Thoracic aorta (tissue), 2 donors: ENCODE results near the gene PTPRN2. TPM values are rescaled to one million over a fixed set of nuclear protein-coding genes. Genes with fewer than 3 reads are reported as not detected.

Experiments
- ATAC-seq: fragments of 150-250 bp; one replicate; pipeline ENCODE4 v1.8.0; 2017; ENCODE audit warnings: low read depth; ENCODE audit not compliant: insufficient number of reproducible peaks, low FRiP score
- DNase-seq: peaks from one replicate; pipeline ENCODE4 v3.0.0-alpha.2; 2020; ENCODE audit warnings: low spot score
- H3K27ac ChIP-seq, 2 donors: fragments of 200-600 bp; sonication (generic); 1 replicate in 1 of 2; 2 replicates in 1 of 2; pipeline ENCODE4 v1.5.1; 2016; ENCODE audit warnings: mild to moderate bottlenecking in 2 of 2, moderate library complexity in 2 of 2
- H3K27me3 ChIP-seq: fragments of 200-600 bp; sonication (generic); replicated peaks from 2 replicates; pipeline ENCODE4 v1.6.0; 2016; ENCODE audit warnings: mild to moderate bottlenecking; ENCODE audit not compliant: insufficient read depth
- H3K36me3 ChIP-seq: fragments of 200-600 bp; sonication (generic); one replicate; pipeline ENCODE4 v1.5.1; 2016
- H3K4me1 ChIP-seq, 2 donors: fragments of 200-600 bp; sonication (generic); 1 replicate in 1 of 2; 2 replicates in 1 of 2; pipeline versions ENCODE4 v1.5.1 to v1.6.0; 2016; ENCODE audit warnings: low read depth in 2 of 2, mild to moderate bottlenecking in 1 of 2; ENCODE audit not compliant: control insufficient read depth in 1 of 2
- H3K4me3 ChIP-seq: fragments of 200-600 bp; sonication (generic); 2 replicates; pipeline ENCODE4 v1.5.1; 2016; ENCODE audit warnings: mild to moderate bottlenecking
- H3K9me3 ChIP-seq: fragments of 200-600 bp; sonication (generic); 2 replicates; pipeline ENCODE4 v1.5.1; 2016
- total RNA-seq, 2 donors: library from RNA; depleted of rRNA; stranded (reverse); fragments of >200 nt; gene quantifications; one replicate each; pipeline versions ENCODE4 v1.1.0 to v1.2.3, GENCODE V29; 2016
- TF ChIP-seq, protein P1 (sequence below): fragments of 200-600 bp; sonication (generic); IDR thresholded peaks from one replicate; pipeline ENCODE4 v1.5.1; 2019; ENCODE audit warnings: antibody characterized with exemption

The PTPRN2 gene
- total RNA-seq, 2 donors from 2014 or later, result 2.2 to 3.1 TPM

DNA sequence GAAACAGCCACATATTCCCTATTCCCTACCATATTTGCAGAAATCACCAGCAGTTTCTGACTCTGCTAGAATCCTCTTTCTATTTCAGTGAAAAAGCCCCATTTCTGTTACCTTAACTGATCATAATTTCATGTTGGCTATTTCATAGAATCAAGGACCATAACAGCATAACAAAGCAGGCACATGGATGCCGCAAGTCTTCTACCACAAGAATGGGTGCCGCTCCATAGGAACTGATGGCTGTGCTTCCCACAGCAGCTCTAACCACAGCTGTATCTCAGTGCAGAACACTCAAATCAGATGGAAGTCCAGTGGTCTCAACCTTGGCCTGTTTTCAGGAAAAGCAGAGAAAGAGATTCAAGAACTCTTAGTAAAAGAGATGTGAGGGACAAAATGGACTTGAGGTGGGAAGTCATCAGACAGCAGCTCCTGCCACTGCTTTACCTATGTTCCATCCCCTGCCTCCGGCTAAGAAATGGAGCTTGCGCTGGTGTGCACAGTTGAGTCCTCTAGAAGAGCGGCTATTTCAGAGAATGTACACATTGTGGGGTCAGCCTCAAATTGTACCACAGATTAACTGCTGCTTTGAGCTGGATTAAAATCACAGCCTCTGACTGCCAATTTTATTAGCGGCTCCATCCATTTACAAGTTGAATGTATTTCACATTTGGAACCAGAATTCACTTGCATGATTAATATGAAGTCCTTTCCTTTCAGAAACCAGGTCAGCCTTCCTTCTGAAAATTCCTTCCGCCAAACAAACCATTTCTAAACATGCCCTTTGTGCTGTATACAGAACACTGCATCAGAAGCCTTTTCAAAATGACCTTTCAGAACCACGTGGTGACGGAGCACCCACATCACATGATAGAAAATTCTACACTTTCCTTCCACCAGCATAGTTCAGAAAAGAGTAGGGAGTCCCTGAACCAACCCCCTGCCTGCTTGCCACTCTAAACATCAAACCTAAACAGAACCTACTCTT, 7.7 kb downstream of the PTPRN2 start:
- no peak overlapping the region for H3K4me3 ChIP-seq
- H3K9me3 ChIP-seq, result peaks cover 13% of the 10 kb centered on the region
- DNase-seq, result no peak
- H3K4me1 ChIP-seq, result no peaks in the 10 kb centered on the region
- no peak for ATAC-seq
- H3K27me3 ChIP-seq, result no peaks in the 10 kb centered on the region
- TF ChIP-seq, protein P1, sequence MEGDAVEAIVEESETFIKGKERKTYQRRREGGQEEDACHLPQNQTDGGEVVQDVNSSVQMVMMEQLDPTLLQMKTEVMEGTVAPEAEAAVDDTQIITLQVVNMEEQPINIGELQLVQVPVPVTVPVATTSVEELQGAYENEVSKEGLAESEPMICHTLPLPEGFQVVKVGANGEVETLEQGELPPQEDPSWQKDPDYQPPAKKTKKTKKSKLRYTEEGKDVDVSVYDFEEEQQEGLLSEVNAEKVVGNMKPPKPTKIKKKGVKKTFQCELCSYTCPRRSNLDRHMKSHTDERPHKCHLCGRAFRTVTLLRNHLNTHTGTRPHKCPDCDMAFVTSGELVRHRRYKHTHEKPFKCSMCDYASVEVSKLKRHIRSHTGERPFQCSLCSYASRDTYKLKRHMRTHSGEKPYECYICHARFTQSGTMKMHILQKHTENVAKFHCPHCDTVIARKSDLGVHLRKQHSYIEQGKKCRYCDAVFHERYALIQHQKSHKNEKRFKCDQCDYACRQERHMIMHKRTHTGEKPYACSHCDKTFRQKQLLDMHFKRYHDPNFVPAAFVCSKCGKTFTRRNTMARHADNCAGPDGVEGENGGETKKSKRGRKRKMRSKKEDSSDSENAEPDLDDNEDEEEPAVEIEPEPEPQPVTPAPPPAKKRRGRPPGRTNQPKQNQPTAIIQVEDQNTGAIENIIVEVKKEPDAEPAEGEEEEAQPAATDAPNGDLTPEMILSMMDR, result no peak
- H3K36me3 ChIP-seq, result no peaks in the 10 kb centered on the region
- no peak overlapping the region for H3K27ac ChIP-seq

DNA sequence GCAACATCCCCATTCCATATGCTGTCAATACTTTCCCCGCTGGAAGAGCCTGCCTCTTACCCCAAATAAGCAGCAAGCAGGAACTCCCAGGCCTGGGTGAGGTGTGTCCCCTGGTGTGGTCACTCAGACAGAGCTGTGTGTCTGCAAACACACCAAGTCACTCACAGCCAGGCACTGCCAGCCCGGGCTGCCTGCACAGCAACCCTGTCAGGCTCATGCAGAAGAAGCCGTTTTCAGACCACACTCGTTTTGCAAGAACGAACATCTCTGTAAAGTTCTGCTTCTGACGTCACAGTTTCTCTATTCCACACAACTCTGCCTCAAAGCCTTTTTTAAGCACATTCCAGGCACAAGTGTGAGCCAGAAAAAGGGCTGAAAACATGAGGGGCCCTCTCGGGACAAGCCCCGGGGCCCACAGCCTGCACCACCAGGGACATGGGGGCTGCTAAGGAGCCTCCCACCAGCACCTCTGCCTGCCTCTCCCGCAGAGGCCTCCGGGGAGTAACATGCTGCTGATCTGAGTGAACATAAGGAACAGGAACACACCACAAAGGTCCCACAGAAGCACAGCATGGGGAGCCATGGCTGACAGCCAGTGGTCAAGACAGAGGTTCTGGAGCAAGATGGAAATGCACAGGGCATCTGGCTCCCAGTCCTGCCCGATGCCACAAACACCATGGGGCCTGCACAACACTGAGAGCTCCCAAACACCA, 11.4 kb downstream of the PTPRN2 start:
- DNase-seq (no peak), ATAC-seq (no peak)
- Histone ChIP-seq H3K4me3 (no peak overlapping the region), H3K36me3 (no peaks in the 10 kb centered on the region), H3K9me3 (peaks cover 13% of the 10 kb centered on the region), H3K27ac (no peak overlapping the region), H3K27me3 (no peaks in the 10 kb centered on the region), H3K4me1 (no peaks in the 10 kb centered on the region)
- TF ChIP-seq, protein P1, result no peak

DNA sequence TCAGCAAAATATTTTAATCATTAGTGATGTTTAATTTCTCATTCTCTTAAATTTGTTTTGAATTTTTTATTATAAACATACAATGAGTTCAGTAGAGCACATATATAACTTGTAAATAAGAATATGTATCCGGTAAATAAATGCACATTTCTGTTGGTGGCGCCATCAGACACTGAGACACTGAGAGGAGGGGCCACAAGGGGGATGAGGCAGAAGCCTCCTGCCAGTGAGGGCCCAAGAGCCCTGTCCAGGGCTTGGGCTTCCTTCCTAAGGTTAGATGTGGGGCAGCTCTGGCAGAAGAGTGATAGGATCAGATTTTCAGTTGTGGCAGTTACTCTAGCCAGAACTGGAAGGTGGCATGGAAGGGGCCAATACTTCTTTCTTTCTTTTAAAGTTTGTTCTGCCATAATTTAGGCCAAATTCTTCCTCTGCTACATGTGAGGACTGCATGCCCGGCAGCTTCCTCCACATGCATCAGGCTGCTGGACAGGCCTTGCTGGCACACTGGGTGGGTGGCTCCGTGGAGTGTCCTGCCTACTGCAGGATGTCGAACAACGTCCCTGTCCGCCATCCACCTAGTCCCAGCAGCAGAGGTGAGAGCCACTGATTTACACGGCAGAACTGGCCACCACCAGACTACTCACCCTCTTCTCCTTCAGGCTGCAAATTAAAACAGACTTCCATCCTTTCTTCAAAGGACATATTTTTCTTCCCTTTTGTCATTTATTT, 13.2 kb downstream of the PTPRN2 start:
- ATAC-seq (no peak), DNase-seq (no peak)
- TF ChIP-seq, protein P1, result no peak
- no peaks in the 10 kb centered on the region for H3K36me3 ChIP-seq
- H3K4me1 ChIP-seq, result no peaks in the 10 kb centered on the region
- H3K27me3 ChIP-seq, result no peaks in the 10 kb centered on the region
- no peak overlapping the region for H3K4me3 ChIP-seq
- H3K9me3 ChIP-seq, result peaks cover 3% of the 10 kb centered on the region
- no peak overlapping the region for H3K27ac ChIP-seq

DNA sequence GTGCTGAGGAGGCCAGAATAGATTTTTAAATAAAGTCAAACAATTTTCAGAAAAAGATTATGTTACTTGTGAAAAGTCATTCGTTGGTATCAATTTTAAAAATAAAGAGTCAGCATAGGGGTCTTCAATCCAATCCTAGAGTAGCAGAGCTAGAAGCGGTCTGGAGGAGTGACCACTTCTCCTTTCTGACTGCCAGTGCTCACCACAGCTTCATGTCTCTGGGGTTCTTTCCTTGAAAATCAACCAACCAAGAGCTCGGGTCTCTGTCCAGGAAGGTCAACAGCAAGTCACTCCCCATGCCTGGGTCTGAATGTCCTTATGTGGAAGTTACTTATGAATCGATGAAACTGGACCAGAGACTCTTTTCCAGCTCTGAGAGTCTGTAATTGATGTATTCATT, 14.3 kb downstream of the PTPRN2 start:
- TF ChIP-seq, protein P1, result no peak
- H3K27ac ChIP-seq, result no peak overlapping the region
- H3K4me1 ChIP-seq, result no peaks in the 10 kb centered on the region
- no peaks in the 10 kb centered on the region for H3K9me3 ChIP-seq
- no peaks in the 10 kb centered on the region for H3K27me3 ChIP-seq
- no peak for ATAC-seq
- H3K36me3 ChIP-seq, result no peaks in the 10 kb centered on the region
- no peak overlapping the region for H3K4me3 ChIP-seq
- no peak for DNase-seq
